H9 (cell line): ENCODE data around the gene KIF7. TPM values are rescaled to one million over a fixed set of nuclear protein-coding genes. Genes with fewer than 3 reads are reported as not detected.

Experiments
- DNase-seq: peaks from one replicate; pipeline ENCODE4 v3.0.0-alpha.2; 2017
- H2AFZ ChIP-seq: one replicate; pipeline ENCODE4 v1.6.1; 2013; ENCODE audit warnings: mild to moderate bottlenecking, low read length, control low read depth, moderate library complexity
- H2AK5ac ChIP-seq: 2 replicates; pipeline ENCODE4 v1.6.1; 2013; ENCODE audit warnings: low read length, control low read depth, mixed read lengths; ENCODE audit not compliant: insufficient read length
- H2BK120ac ChIP-seq: one replicate; pipeline ENCODE4 v1.6.1; 2013; ENCODE audit warnings: low read depth, mild to moderate bottlenecking, low read length, control low read depth, inconsistent platforms; ENCODE audit not compliant: poor library complexity, severe bottlenecking
- H2BK12ac ChIP-seq: 2 replicates; pipeline ENCODE4 v1.6.1; 2013; ENCODE audit warnings: low read length, control low read depth, mixed read lengths, low read depth; ENCODE audit not compliant: insufficient read length
- H2BK15ac ChIP-seq: 2 replicates; pipeline ENCODE4 v1.6.1; 2013; ENCODE audit warnings: low read depth, low read length, control low read depth
- H2BK20ac ChIP-seq: one replicate; pipeline ENCODE4 v1.6.1; 2013; ENCODE audit warnings: low read depth, mild to moderate bottlenecking, low read length, control low read depth, inconsistent platforms; ENCODE audit not compliant: poor library complexity, severe bottlenecking
- H2BK5ac ChIP-seq: 2 replicates; pipeline ENCODE4 v1.6.1; 2013; ENCODE audit warnings: low read length, control low read depth, mixed read lengths; ENCODE audit not compliant: insufficient read length
- H3K14ac ChIP-seq: 2 replicates; pipeline ENCODE4 v1.6.1; 2013; ENCODE audit warnings: low read length, control low read depth; ENCODE audit not compliant: insufficient read depth
- H3K18ac ChIP-seq: 2 replicates; pipeline ENCODE4 v1.6.1; 2013; ENCODE audit warnings: low read depth, mild to moderate bottlenecking, mixed read lengths, low read length, control low read depth; ENCODE audit not compliant: insufficient read length
- H3K23ac ChIP-seq: 2 replicates; pipeline ENCODE4 v1.6.1; 2013; ENCODE audit warnings: low read length, control low read depth, mixed read lengths, low read depth; ENCODE audit not compliant: insufficient read length
- H3K23me2 ChIP-seq: 2 replicates; pipeline ENCODE4 v1.6.1; 2013; ENCODE audit warnings: low read depth, mild to moderate bottlenecking, mixed read lengths, low read length, control low read depth; ENCODE audit not compliant: insufficient read length, poor library complexity, severe bottlenecking
- H3K27ac ChIP-seq: 2 replicates; pipeline ENCODE4 v1.5.1; 2013; ENCODE audit warnings: low read length, control low read depth, mixed read lengths, low read depth; ENCODE audit not compliant: insufficient read length
- H3K27me3 ChIP-seq: 2 replicates; pipeline ENCODE4 v1.6.1; 2013; ENCODE audit warnings: low read length, control low read depth, inconsistent platforms; ENCODE audit not compliant: insufficient read depth
- H3K4ac ChIP-seq: 2 replicates; pipeline ENCODE4 v1.6.1; 2013; ENCODE audit warnings: low read depth, mild to moderate bottlenecking, control low read depth, inconsistent platforms, low read length, moderate library complexity
- H3K4me1 ChIP-seq: 2 replicates; pipeline ENCODE4 v1.6.1; 2013; ENCODE audit warnings: low read length, control low read depth, inconsistent platforms; ENCODE audit not compliant: insufficient read depth
- H3K4me2 ChIP-seq: 2 replicates; pipeline ENCODE4 v1.6.1; 2013; ENCODE audit warnings: low read length, control low read depth, mixed read lengths; ENCODE audit not compliant: insufficient read length, insufficient read depth
- H3K56ac ChIP-seq: 2 replicates; pipeline ENCODE4 v1.6.1; 2013; ENCODE audit warnings: low read depth, mild to moderate bottlenecking, mixed read lengths, low read length, control low read depth; ENCODE audit not compliant: insufficient read length
- H3K79me1 ChIP-seq: 2 replicates; pipeline ENCODE4 v1.6.1; 2013; ENCODE audit warnings: low read depth, mild to moderate bottlenecking, moderate library complexity, low read length, control low read depth, inconsistent platforms; ENCODE audit not compliant: insufficient read depth, poor library complexity, severe bottlenecking
- H3K79me2 ChIP-seq: 2 replicates; pipeline ENCODE4 v1.6.1; 2013; ENCODE audit warnings: low read length, control low read depth, inconsistent platforms; ENCODE audit not compliant: insufficient read depth
- H3K9ac ChIP-seq: 2 replicates; pipeline ENCODE4 v1.6.1; 2013; ENCODE audit warnings: low read length, control low read depth, mixed read lengths; ENCODE audit not compliant: insufficient read length; ENCODE audit errors: extremely low read depth
- H3K9me3 ChIP-seq: one replicate; pipeline ENCODE4 v1.6.1; 2013; ENCODE audit warnings: low read depth, low read length, inconsistent platforms; ENCODE audit not compliant: control insufficient read depth
- H3T11ph ChIP-seq: one replicate; pipeline ENCODE4 v1.6.1; 2013; ENCODE audit warnings: mild to moderate bottlenecking, low read length, control low read depth, inconsistent platforms
- H4K20me1 ChIP-seq: one replicate; pipeline ENCODE4 v1.6.1; 2013; ENCODE audit not compliant: control insufficient read depth, insufficient read length, insufficient read depth
- H4K5ac ChIP-seq: 2 replicates; pipeline ENCODE4 v1.6.1; 2013; ENCODE audit warnings: low read depth, mild to moderate bottlenecking, mixed read lengths, low read length, control low read depth; ENCODE audit not compliant: insufficient read length
- H4K8ac ChIP-seq: replicated peaks from 2 replicates; pipeline ENCODE4 v1.6.1; 2013; ENCODE audit warnings: low read length, control low read depth, mixed read lengths, low read depth; ENCODE audit not compliant: insufficient read length
- H4K91ac ChIP-seq: 2 replicates; pipeline ENCODE4 v1.6.1; 2013; ENCODE audit warnings: low read depth, mild to moderate bottlenecking, moderate library complexity, mixed read lengths, low read length, control low read depth; ENCODE audit not compliant: insufficient read length
- H3K27ac Mint-ChIP-seq, 3 experiments: 2 replicates in 2 of 3; 3 replicates in 1 of 3; pipeline ENCODE4 v1.8.0; 2020 to 2021; ENCODE audit warnings: mixed read lengths in 3 of 3, mild to moderate bottlenecking in 1 of 3, moderate library complexity in 1 of 3
- H3K27me3 Mint-ChIP-seq: 2 replicates; pipeline ENCODE4 v1.8.0; 2021; ENCODE audit warnings: low read depth, mild to moderate bottlenecking, moderate library complexity, mixed read lengths
- H3K36me3 Mint-ChIP-seq, 3 experiments: 2 replicates in 2 of 3; 3 replicates in 1 of 3; pipeline ENCODE4 v1.8.0; 2020 to 2021; ENCODE audit warnings: low read depth in 3 of 3, mixed read lengths in 3 of 3; ENCODE audit not compliant: insufficient read depth in 1 of 3
- H3K4me1 Mint-ChIP-seq, 2 experiments: 2 replicates each; pipeline ENCODE4 v1.8.0; 2020; ENCODE audit warnings: mixed read lengths in 2 of 2
- H3K4me3 Mint-ChIP-seq, 2 experiments: 2 replicates in 1 of 2; 3 replicates in 1 of 2; pipeline ENCODE4 v1.8.0; 2020 to 2021; ENCODE audit warnings: mild to moderate bottlenecking in 2 of 2, mixed read lengths in 2 of 2, moderate library complexity in 1 of 2
- H3K9me3 Mint-ChIP-seq, 2 experiments: 2 replicates in 1 of 2; 3 replicates in 1 of 2; pipeline ENCODE4 v1.8.0; 2020; ENCODE audit warnings: mild to moderate bottlenecking in 2 of 2, mixed read lengths in 2 of 2, moderate library complexity in 1 of 2
- WGBS: extraction: QIAGEN DNeasy Blood & Tissue Kit; methylation state at CpG from one replicate; pipeline ENCODE4 v1.1.7; 2013; ENCODE audit warnings: missing lambda C conversion rate, low lambda C conversion rate, mixed read lengths; ENCODE audit not compliant: insufficient read length; ENCODE audit errors: extremely low coverage; 5-methylcytosine and 5-hydroxymethylcytosine counted together
- total RNA-seq: library from RNA; stranded (reverse); gene quantifications from 2 replicates; pipeline ENCODE4 v1.2.1, GENCODE V29; 2021
- TF ChIP-seq, protein P1 (sequence below): fragments of 200-600 bp; sonication (generic); conservative IDR thresholded peaks from 3 replicates; pipeline ENCODE4 v1.8.0; 2021; ENCODE audit warnings: antibody characterized with exemption, mild to moderate bottlenecking

The KIF7 gene
- total RNA-seq, 1 experiment from 2014 or later: 22.0 TPM

- no peaks in the 10 kb centered on the region for H3K79me2 ChIP-seq
- no peak overlapping the region for H4K8ac ChIP-seq
- H4K5ac ChIP-seq: no peak overlapping the region
- no peak overlapping the region for H3K18ac ChIP-seq
- no peaks in the 10 kb centered on the region for H3K79me1 ChIP-seq
- Mint-ChIP-seq H3K4me1 (peaks cover 3% of the 10 kb centered on the region in 2 experiments), H3K27ac (no peak overlapping the region), H3K9me3 (no peaks in the 10 kb centered on the region), H3K36me3 (no peaks in the 10 kb centered on the region), H3K27me3 (peaks cover 25% of the 10 kb centered on the region), H3K4me3 (no peak overlapping the region)
- H2AK5ac ChIP-seq: no peak overlapping the region
- H2BK120ac ChIP-seq: no peak overlapping the region
- no peak overlapping the region for H3K14ac ChIP-seq
- no peak overlapping the region for H3K4me2 ChIP-seq
- WGBS: no CpG with 5 or more reads among the region's 1 CpG
- H3K27me3 ChIP-seq: no peaks in the 10 kb centered on the region
- no peaks in the 10 kb centered on the region for H3K4me1 ChIP-seq
- H3K9ac ChIP-seq: no peak overlapping the region
- no peak overlapping the region for H2BK15ac ChIP-seq
- no peaks in the 10 kb centered on the region for H3K9me3 ChIP-seq
- no peak for DNase-seq
- H2AFZ ChIP-seq: no peak overlapping the region
- H3K23me2 ChIP-seq: peaks cover 2% of the 10 kb centered on the region
- TF ChIP-seq, protein P1, sequence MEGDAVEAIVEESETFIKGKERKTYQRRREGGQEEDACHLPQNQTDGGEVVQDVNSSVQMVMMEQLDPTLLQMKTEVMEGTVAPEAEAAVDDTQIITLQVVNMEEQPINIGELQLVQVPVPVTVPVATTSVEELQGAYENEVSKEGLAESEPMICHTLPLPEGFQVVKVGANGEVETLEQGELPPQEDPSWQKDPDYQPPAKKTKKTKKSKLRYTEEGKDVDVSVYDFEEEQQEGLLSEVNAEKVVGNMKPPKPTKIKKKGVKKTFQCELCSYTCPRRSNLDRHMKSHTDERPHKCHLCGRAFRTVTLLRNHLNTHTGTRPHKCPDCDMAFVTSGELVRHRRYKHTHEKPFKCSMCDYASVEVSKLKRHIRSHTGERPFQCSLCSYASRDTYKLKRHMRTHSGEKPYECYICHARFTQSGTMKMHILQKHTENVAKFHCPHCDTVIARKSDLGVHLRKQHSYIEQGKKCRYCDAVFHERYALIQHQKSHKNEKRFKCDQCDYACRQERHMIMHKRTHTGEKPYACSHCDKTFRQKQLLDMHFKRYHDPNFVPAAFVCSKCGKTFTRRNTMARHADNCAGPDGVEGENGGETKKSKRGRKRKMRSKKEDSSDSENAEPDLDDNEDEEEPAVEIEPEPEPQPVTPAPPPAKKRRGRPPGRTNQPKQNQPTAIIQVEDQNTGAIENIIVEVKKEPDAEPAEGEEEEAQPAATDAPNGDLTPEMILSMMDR: no peak
- H3K23ac ChIP-seq: no peak overlapping the region
- no peak overlapping the region for H3K27ac ChIP-seq
- H3K56ac ChIP-seq: no peak overlapping the region
- H3K4ac ChIP-seq: no peak overlapping the region
- H2BK20ac ChIP-seq: no peak overlapping the region
- H2BK12ac ChIP-seq: no peak overlapping the region
- H3T11ph ChIP-seq: no peak overlapping the region
- no peak overlapping the region for H4K91ac ChIP-seq
- no peaks in the 10 kb centered on the region for H4K20me1 ChIP-seq
- no peak overlapping the region for H2BK5ac ChIP-seq
Measured at GRCh38 chr15:89695198-89695597, 39.9 kb upstream of the KIF7 start.
